Fibroblast of lung (primary cell): ENCODE measurements around the gene TBC1D2B.

Experiments
- EZH2 ChIP-seq: IDR thresholded peaks from 2 replicates; pipeline ENCODE4 v1.5.1; 2012; ENCODE audit warnings: low read length, control low read depth, mild to moderate bottlenecking; ENCODE audit errors: missing control alignments
- TF ChIP-seq, protein P1 (sequence below), 2 donors: IDR thresholded peaks in 1 of 2; conservative IDR thresholded peaks in 1 of 2; 1 replicate in 1 of 2; 2 replicates in 1 of 2; pipeline ENCODE4 v1.5.1; 2011 to 2012; ENCODE audit warnings: low read length in 2 of 2, control low read depth in 1 of 2, inconsistent platforms in 1 of 2, low read depth in 1 of 2, mild to moderate bottlenecking in 1 of 2

DNA sequence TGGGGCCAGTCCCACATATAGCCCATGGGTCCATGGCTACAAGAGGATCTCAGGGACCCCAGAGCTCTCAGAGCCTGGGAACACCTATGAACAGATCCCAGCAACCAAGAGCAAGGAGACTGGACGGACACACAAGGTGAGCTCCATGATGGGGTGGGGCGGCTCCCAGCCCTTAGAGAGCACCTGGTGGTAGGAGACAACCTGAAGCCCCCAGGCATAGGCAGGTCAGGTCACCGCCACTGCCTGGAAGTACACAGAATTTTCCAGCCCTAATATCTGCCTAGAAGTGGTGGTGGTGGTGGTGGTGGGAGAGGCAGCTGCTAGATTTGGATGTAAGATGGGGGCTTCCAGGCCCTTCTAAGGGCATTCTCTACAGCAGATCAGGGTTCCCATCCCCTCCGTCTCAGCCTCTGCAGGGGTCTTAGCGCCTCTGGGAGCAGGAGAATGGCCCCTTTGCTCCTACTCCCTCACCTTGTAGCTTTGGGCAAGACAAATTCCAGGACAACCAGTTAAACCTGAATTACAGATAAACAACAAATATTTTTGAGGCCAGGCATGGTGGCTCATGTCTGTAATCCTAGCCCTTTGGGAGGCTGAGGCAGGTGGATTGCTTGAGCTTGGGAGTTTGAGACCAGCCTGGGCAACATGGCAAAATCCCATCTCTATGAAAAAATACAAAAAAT is 24.1 kb upstream of the TBC1D2B start:
- no peak for TF ChIP-seq EZH2
- TF ChIP-seq, protein P1, sequence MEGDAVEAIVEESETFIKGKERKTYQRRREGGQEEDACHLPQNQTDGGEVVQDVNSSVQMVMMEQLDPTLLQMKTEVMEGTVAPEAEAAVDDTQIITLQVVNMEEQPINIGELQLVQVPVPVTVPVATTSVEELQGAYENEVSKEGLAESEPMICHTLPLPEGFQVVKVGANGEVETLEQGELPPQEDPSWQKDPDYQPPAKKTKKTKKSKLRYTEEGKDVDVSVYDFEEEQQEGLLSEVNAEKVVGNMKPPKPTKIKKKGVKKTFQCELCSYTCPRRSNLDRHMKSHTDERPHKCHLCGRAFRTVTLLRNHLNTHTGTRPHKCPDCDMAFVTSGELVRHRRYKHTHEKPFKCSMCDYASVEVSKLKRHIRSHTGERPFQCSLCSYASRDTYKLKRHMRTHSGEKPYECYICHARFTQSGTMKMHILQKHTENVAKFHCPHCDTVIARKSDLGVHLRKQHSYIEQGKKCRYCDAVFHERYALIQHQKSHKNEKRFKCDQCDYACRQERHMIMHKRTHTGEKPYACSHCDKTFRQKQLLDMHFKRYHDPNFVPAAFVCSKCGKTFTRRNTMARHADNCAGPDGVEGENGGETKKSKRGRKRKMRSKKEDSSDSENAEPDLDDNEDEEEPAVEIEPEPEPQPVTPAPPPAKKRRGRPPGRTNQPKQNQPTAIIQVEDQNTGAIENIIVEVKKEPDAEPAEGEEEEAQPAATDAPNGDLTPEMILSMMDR (conservative IDR thresholded peaks at IDR 0.05 in 1 of 2, IDR thresholded peaks at IDR 0.05 in 1 of 2; ENCODE audit: low read depth in 1 of 2, low read length in 2 of 2), result no peak
